Measurements from ENCODE around the gene ST3GAL3. TPM values are rescaled to one million over a fixed set of nuclear protein-coding genes. Genes with fewer than 3 reads are reported as not detected.

The ST3GAL3 gene
- total RNA-seq, 1 experiment from 2014 or later, result 8.3 TPM

- H3K9me3 Mint-ChIP-seq, result no peaks in the 10 kb centered on the region
- Histone ChIP-seq H3K9me3 (ENCODE audit: control insufficient read depth, low read depth, low read length) (no peaks in the 10 kb centered on the region), H3K18ac (ENCODE audit: insufficient read length, low read depth, low read length) (no peak overlapping the region), H2BK15ac (ENCODE audit: low read depth, low read length) (no peak overlapping the region), H3K79me1 (ENCODE audit: insufficient read depth, low read depth, low read length, poor library complexity, severe bottlenecking) (no peaks in the 10 kb centered on the region), H3K27me3 (ENCODE audit: insufficient read depth, low read length) (no peaks in the 10 kb centered on the region), H4K8ac (replicated peaks; ENCODE audit: insufficient read length, low read depth, low read length) (no peak overlapping the region), H4K91ac (ENCODE audit: insufficient read length, low read depth, low read length) (no peak overlapping the region), H2AK5ac (ENCODE audit: insufficient read length, low read length) (no peak overlapping the region), H3K23ac (ENCODE audit: insufficient read length, low read depth, low read length) (no peak overlapping the region), H3K56ac (ENCODE audit: insufficient read length, low read depth, low read length) (no peak overlapping the region), H3K27ac (ENCODE audit: insufficient read length, low read depth, low read length) (no peak overlapping the region), H3K14ac (ENCODE audit: insufficient read depth, low read length) (no peak overlapping the region), H2BK120ac (ENCODE audit: low read depth, low read length, poor library complexity, severe bottlenecking) (no peak overlapping the region), H3K4me1 (ENCODE audit: insufficient read depth, low read length) (no peaks in the 10 kb centered on the region; the same call in 1 of the 2 replicates), H3K9ac (ENCODE audit: extremely low read depth, insufficient read length, low read length) (no peak overlapping the region), H3K79me2 (ENCODE audit: insufficient read depth, low read length) (no peaks in the 10 kb centered on the region), H4K5ac (ENCODE audit: insufficient read length, low read depth, low read length) (no peak overlapping the region), H3T11ph (ENCODE audit: low read length) (no peak overlapping the region), H3K4ac (ENCODE audit: low read depth, low read length) (no peak overlapping the region), H2BK12ac (ENCODE audit: insufficient read length, low read depth, low read length) (no peak overlapping the region), H2BK5ac (ENCODE audit: insufficient read length, low read length) (no peak overlapping the region), H2BK20ac (ENCODE audit: low read depth, low read length, poor library complexity, severe bottlenecking) (no peak overlapping the region), H3K4me2 (ENCODE audit: insufficient read depth, insufficient read length, low read length) (no peak overlapping the region), H3K23me2 (ENCODE audit: insufficient read length, low read depth, low read length, poor library complexity, severe bottlenecking) (peaks cover 7% of the 10 kb centered on the region), H4K20me1 (ENCODE audit: control insufficient read depth, insufficient read depth, insufficient read length) (no peaks in the 10 kb centered on the region), H2AFZ (ENCODE audit: low read length) (no peak overlapping the region)
- H3K27me3 Mint-ChIP-seq (ENCODE audit: low read depth), result no peaks in the 10 kb centered on the region; the same call in 1 of the 2 replicates
- H3K36me3 Mint-ChIP-seq (ENCODE audit: insufficient read depth in 1 of 3, low read depth in 3 of 3), result peaks cover 29 to 63% (median 50%) of the 10 kb centered on the region in 3 experiments
- H3K27ac Mint-ChIP-seq, result no peak overlapping the region
- no peak for DNase-seq
- no peak for TF ChIP-seq CTCF (conservative IDR thresholded peaks at IDR 0.05)
- H3K4me1 Mint-ChIP-seq, result peaks cover 22 to 35% of the 10 kb centered on the region in 2 experiments
- no peak overlapping the region for H3K4me3 Mint-ChIP-seq
These were observed 3.5 kb upstream of the ST3GAL3 start for GRCh38 chr1:43703836-43704235.
